Peyer's patch (tissue), 4 donors: ENCODE results near the gene FCRL3.

Experiments used
- CTCF ChIP-seq, 6 experiments: fragments of 450-650 bp in 4 of 6; fragments of 200-600 bp in 2 of 6; sonication (generic) in 1 of 6; IDR thresholded peaks; one replicate each; pipeline ENCODE4 v1.5.1; 2017 to 2019; ENCODE audit warnings: antibody characterized with exemption in 6 of 6, mild to moderate bottlenecking in 3 of 6, moderate library complexity in 1 of 6
- POLR2A ChIP-seq, 2 donors: fragments of 450-650 bp; IDR thresholded peaks; one replicate each; pipeline ENCODE4 v1.5.1; 2017; ENCODE audit warnings: antibody characterized with exemption in 2 of 2, mild to moderate bottlenecking in 2 of 2, moderate library complexity in 2 of 2

- no peak for TF ChIP-seq POLR2A (IDR thresholded peaks at IDR 0.05)
- no peak for TF ChIP-seq CTCF (IDR thresholded peaks at IDR 0.05)
These were observed 4.3 kb upstream of the FCRL3 start for GRCh38 chr1:157704878-157705277.
